Ishikawa (cell line): ENCODE data around the gene NR1D1.

Experiments
- CEBPB ChIP-seq: IDR thresholded peaks from 2 replicates; pipeline ENCODE4 v1.6.1; 2012
- EGR1 ChIP-seq: IDR thresholded peaks from 2 replicates; pipeline ENCODE4 v1.6.1; 2012
- EP300 ChIP-seq: IDR thresholded peaks from 2 replicates; pipeline ENCODE4 v1.6.1; 2012; ENCODE audit warnings: borderline replicate concordance
- FOXM1 ChIP-seq: IDR thresholded peaks from 2 replicates; pipeline ENCODE4 v1.6.1; 2012; ENCODE audit warnings: low read depth, borderline replicate concordance
- RAD21 ChIP-seq: IDR thresholded peaks from 2 replicates; pipeline ENCODE4 v1.6.1; 2012; ENCODE audit warnings: low read depth
- REST ChIP-seq: IDR thresholded peaks from 2 replicates; pipeline ENCODE4 v1.6.1; 2012; ENCODE audit warnings: low read depth, mild to moderate bottlenecking
- USF1 ChIP-seq: IDR thresholded peaks from 2 replicates; pipeline ENCODE4 v1.6.1; 2012
- YY1 ChIP-seq: IDR thresholded peaks from 2 replicates; pipeline ENCODE4 v1.6.1; 2012; ENCODE audit warnings: low read depth
- ZBTB7A ChIP-seq: IDR thresholded peaks from 2 replicates; pipeline ENCODE4 v1.6.1; 2012; ENCODE audit warnings: low read depth
- TF ChIP-seq, protein P1 (sequence below): IDR thresholded peaks from 2 replicates; pipeline ENCODE4 v1.6.1; 2012

DNA sequence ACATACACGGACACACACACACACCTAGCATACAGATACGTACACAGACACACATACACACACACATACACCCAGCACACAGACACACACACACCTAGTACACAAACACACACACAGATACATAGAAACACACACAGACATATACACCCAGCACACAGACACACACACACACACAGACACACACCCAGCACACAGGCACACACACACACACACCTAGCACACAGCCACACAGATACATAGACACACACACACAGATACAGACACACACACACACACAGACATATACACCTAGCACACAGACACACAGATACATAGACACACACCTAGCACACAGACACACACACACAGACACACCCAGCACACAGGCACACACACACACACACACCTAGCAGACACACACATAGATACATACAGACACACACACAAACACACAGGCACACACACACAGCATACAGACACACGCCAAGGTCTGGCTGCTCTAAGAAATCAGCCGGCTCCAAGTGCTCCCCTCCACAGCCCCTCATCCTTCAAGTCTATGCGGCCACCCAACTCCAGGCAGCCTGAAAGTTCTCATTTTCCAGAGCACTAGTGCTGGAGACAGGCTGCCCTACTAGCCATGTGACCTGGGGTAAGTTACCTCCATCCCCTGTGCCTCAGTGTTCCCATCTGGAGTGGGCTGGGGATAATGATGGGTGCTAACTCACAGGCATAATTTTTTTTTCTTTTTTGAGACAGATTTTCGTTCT lies 13.2 kb downstream of the NR1D1 start:
- TF ChIP-seq YY1: no peak
- TF ChIP-seq, protein P1, sequence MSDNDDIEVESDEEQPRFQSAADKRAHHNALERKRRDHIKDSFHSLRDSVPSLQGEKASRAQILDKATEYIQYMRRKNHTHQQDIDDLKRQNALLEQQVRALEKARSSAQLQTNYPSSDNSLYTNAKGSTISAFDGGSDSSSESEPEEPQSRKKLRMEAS: no peak
- no peak for TF ChIP-seq USF1
- no peak for TF ChIP-seq ZBTB7A
- TF ChIP-seq EP300: no peak
- no peak for TF ChIP-seq CEBPB
- no peak for TF ChIP-seq EGR1
- TF ChIP-seq FOXM1: no peak
- TF ChIP-seq RAD21: no peak
- no peak for TF ChIP-seq REST
